OCI-LY1 (cell line): ENCODE data around the gene CEBPZOS.

Experiments
- EZH2 ChIP-seq: fragments of 200-600 bp; sonication (generic), shearing (Covaris generic); IDR thresholded peaks from 2 replicates; pipeline ENCODE4 v1.8.0; 2017; ENCODE audit warnings: borderline replicate concordance, mixed run types, mild to moderate bottlenecking, antibody characterized with exemption, low read length, moderate library complexity, mixed read lengths
- TF ChIP-seq, protein P1 (sequence below): fragments of 200-600 bp; sonication (generic), shearing (Covaris generic); IDR thresholded peaks from 2 replicates; pipeline ENCODE4 v1.5.1; 2017; ENCODE audit warnings: mild to moderate bottlenecking, antibody characterized with exemption, low read length, moderate library complexity, mixed read lengths

DNA sequence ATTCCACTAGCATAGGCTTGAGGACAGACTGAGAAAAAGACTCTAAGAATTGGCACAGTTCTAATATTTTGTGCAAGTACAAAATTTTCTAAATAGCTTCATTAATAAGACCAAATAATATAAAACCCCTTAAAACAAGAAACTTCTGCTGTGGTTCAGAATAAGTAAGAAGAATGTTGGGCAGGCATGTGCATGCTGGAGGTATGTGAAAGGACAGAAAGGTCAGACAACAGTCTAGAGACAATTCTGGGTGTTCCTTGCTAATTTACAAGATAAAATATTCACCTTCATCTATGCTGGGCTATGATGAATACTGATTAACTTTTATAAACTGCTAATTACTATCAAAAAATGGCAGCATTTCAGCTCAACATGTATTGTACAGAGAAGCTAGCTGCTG, 14.9 kb downstream of the CEBPZOS start:
- TF ChIP-seq, protein P1, sequence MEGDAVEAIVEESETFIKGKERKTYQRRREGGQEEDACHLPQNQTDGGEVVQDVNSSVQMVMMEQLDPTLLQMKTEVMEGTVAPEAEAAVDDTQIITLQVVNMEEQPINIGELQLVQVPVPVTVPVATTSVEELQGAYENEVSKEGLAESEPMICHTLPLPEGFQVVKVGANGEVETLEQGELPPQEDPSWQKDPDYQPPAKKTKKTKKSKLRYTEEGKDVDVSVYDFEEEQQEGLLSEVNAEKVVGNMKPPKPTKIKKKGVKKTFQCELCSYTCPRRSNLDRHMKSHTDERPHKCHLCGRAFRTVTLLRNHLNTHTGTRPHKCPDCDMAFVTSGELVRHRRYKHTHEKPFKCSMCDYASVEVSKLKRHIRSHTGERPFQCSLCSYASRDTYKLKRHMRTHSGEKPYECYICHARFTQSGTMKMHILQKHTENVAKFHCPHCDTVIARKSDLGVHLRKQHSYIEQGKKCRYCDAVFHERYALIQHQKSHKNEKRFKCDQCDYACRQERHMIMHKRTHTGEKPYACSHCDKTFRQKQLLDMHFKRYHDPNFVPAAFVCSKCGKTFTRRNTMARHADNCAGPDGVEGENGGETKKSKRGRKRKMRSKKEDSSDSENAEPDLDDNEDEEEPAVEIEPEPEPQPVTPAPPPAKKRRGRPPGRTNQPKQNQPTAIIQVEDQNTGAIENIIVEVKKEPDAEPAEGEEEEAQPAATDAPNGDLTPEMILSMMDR: no peak
- no peak for TF ChIP-seq EZH2
